GM18499 (cell line): ENCODE data around the gene PRKAG3.

Experiments used
- ATAC-seq: cut with Tn5 transposase; IDR thresholded peaks from one replicate; pipeline ENCODE4 v1.9.1; 2021; ENCODE audit warnings: moderate number of reproducible peaks; ENCODE audit not compliant: insufficient read depth, unreplicated experiment

The PRKAG3 gene

GRCh38 chr2:218865396-218865795 is 33.8 kb upstream of the PRKAG3 start:
- ATAC-seq, result no peak

GRCh38 chr2:218863021-218863520 is 31.5 kb upstream of the PRKAG3 start:
- ATAC-seq, result no peak

GRCh38 chr2:218861645-218862318 is 30.2 kb upstream of the PRKAG3 start:
- ATAC-seq, result no peak

- ATAC-seq, result no peak
Observed at GRCh38 chr2:218860950-218861381, 29.4 kb upstream of the PRKAG3 start.

- ATAC-seq, result no peak
Observed at GRCh38 chr2:218859988-218860831, 28.6 kb upstream of the PRKAG3 start.

GRCh38 chr2:218859556-218859987 is 28.0 kb upstream of the PRKAG3 start, which contains the start of gene WNT6:
Gene WNT6 (plus strand): TSS chr2:218859805. CDS start chr2:218860038, 233 bp downstream.
- ATAC-seq, result no peak

- ATAC-seq, result no peak
Observed at GRCh38 chr2:218858671-218859555, 27.3 kb upstream of the PRKAG3 start.

- ATAC-seq, result no peak
Observed at GRCh38 chr2:218858138-218858445, 26.5 kb upstream of the PRKAG3 start.

- no peak for ATAC-seq
Observed at GRCh38 chr2:218857371-218858137, 26.0 kb upstream of the PRKAG3 start.

GRCh38 chr2:218856896-218857243 is 25.3 kb upstream of the PRKAG3 start:
- ATAC-seq, result no peak

GRCh38 chr2:218856167-218856895 is 24.7 kb upstream of the PRKAG3 start:
- ATAC-seq, result no peak

GRCh38 chr2:218855305-218856166 is 23.9 kb upstream of the PRKAG3 start:
- no peak for ATAC-seq

- no peak for ATAC-seq
Observed at GRCh38 chr2:218854860-218855259, 23.3 kb upstream of the PRKAG3 start.

- no peak for ATAC-seq
Observed at GRCh38 chr2:218853766-218854165, 22.2 kb upstream of the PRKAG3 start.

GRCh38 chr2:218852911-218853667 is 21.5 kb upstream of the PRKAG3 start:
- no peak for ATAC-seq

- no peak for ATAC-seq
Observed at GRCh38 chr2:218851286-218851685, 19.7 kb upstream of the PRKAG3 start.

- ATAC-seq, result no peak
Observed at GRCh38 chr2:218850796-218851195, 19.2 kb upstream of the PRKAG3 start.

GRCh38 chr2:218849721-218850120 is 18.1 kb upstream of the PRKAG3 start:
- no peak for ATAC-seq
